ENCODE data around the gene DHRSX.
"Not testable (repeated sequence)": the region's sequence is repeated elsewhere in the genome, so short reads cannot be mapped to it uniquely, and the experiment has no call there.

The DHRSX gene

DNA sequence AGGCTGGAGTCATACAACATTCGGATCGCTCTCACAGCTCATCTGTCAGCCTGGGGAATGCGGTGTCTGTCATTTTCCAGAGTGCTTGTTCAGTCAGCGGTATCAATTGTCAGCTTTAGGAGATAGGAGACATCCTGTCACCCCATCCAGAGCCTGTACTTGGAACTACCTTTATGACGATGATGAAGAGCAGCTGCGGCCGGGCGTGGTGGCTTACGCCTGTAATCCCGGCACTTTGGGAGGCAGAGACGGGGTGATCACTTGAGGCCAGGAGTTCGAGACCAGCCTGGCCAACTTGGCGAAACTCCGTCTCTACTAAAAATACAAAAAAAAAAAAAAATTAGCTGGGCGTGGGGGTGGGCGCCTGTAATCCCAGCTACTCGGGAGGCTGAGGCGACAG, 289.1 kb downstream of the DHRSX start:
- DNase-seq (ENCODE audit: low read depth) = not testable (repeated sequence)

DNA sequence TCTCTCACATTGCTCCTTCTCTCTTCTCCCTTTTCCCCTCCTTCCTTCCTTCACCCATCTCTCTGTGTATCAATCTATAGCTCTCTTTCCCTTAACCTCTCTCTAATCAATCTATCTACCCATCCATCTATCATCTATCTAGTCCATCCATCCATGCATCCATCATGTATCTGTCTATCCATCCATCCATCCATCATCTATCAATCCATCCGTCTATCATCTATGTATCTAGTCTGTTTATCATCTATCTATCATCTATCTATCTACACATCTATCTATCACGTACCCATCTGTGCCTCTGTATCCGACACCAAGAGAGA, 307.5 kb downstream of the DHRSX start:
- no peak for DNase-seq (ENCODE audit: low read depth)

DNA sequence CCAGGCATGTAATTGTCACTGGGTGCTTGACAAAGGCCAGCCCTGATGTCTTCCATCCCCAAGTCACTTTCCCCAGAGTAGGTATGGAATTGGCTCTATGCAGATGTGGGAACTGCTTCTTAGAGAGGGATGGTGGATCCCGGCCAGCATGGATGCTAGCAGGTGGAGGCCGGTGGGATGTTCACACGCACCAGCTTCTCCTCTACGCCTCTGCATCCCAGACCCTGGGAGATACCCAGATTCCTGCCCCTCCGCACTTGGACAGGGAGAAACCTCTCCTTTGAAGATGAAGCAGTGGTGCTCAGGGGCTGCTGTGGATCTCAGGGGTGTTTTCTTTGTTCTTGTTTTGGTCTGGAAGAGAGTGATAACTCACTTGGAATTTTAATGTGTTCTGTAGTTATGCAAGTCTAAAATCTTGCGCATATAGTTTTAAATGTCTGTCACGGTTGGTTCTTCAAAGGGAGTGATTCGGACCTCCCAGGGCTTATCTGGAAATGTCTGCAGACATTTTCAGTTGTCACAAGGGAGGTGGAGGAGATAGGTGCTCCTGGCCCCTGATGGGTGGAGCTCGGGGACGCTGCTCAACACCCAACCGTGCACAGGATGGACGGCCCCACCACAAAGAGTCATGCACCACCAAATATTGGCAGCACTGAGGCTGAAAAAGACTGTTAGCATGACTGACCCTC, 308.0 kb downstream of the DHRSX start:
- no peak for DNase-seq (ENCODE audit: low read depth)

DNA sequence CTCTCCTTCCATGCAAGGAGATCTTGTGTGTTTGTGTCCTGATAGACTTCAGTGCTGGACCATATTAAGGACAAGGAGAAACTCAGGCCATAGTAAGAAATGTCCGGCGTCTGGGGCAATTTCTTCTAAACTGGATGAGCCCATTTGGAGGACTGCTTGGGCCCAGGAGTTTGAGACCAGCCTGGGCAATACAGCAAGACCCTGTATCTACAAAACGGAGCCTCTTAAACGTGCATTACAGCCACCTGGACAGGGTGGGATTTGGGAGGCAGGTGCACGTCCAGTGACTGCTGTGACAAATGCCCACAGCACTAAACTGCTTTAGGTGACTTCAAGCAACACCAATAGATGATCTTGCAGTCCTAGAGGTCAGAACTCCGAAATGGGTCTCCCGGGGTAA, 311.9 kb downstream of the DHRSX start:
- no peak for DNase-seq (ENCODE audit: low read depth)

DNA sequence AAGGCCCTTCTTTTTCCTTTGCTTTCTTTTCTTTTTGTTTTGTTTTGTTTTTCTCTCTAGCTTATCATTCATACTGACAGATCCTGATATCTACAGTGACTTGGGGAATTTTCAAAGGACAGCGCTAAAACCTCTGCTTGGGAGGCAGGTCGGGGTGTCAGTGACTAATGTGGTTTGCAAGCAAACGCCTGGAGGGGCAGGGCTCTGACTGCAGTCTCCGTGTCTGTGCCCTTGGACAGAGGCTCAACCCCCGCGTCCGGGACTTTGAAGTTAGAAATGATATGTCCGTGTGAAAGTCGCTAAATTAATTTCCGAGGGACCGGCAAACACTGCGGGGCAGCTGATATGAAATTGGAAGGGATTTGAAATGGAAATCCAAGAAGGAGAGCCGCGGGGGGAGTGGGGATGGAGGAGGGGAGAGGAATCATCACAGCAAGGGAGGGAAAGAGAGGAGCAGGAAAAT, 312.4 kb downstream of the DHRSX start:
- no peak for DNase-seq (ENCODE audit: low read depth)

DNA sequence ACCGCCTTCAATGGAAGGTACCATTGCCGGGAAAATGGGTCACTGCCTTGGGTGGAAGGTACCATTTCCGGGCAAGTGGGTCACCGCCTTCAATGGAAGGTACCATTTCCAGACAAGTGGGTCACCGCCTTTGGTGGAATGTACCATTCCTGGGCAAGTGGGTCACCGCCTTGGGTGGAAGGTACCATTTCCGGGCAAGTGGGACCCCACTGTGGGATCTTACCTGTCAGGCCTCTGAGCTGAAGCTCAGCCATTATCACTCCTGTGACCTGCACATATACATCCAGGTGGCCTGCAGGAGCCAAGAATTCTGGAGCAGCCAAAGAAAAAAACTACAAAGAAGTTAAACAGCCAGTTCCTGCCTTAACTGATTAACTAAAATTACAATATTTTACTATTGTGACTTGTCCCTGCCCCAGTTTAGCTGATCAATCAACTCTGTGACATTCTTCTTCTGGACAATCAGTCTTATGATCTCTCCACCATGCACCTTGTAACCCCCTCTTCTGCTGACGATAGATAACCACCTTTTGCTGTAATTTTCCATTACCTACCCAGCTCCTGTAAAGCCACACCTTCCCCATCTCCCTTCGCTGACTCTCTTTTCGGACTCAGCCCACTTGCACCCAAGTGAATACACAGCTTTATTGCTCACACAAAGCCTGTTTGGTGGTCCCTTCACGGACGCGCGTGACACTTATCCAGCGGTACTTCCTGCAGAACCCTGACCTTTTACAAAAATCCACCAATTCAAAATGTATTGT, 313.2 kb downstream of the DHRSX start:
- no peak for DNase-seq (ENCODE audit: low read depth)

DNA sequence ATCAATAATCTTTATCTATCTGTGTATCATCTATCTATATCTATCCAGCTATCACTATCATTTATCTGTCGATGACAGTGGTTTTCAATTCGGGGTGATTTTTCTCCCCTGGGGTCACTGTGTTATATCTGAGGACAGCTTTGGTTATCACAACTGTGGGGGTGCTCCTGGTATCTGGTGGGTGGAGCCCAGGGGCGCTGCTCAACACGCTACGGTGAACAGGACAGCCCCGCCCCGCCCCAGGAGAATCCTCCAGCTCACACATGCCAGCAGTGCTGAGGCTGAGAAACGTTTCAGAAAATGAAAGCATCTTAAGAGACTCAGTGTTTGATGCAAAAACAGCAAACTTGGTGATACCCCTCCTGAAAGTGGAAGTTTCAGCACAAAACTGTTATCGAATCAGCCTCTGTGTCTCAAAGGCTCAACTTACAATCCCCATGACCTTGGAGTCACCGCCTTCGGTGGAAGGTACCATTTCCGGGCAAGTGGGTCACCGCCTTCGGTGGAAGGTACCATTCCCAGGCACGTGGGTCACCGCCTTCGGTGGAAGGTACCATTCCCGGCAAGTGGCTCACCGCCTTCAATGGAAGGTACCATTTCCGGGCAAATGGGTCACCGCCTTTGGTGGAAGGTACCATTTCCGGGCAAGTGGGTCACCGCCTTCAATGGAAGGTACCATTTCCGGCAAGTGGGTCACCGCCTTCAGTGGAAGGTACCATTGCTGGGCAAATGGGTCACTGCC, 315.3 kb downstream of the DHRSX start:
- no peak for DNase-seq (ENCODE audit: low read depth)

DNA sequence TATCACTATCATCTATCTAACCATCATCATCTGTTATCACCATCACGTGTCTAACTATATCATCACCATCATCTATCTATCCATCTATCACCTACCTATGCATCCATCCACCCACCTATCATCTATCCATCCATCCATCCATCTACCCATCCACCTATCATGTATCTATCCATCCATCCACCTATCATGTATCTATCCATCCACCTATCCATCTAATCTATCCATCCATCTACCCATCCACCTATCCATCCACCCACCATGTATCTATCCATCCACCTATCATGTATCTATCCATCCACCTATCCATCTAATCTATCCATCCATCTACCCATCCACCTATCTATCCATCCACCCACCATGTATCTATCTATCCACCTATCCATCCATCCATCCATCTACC, 316.7 kb downstream of the DHRSX start:
- no peak for DNase-seq (ENCODE audit: low read depth)

DNA sequence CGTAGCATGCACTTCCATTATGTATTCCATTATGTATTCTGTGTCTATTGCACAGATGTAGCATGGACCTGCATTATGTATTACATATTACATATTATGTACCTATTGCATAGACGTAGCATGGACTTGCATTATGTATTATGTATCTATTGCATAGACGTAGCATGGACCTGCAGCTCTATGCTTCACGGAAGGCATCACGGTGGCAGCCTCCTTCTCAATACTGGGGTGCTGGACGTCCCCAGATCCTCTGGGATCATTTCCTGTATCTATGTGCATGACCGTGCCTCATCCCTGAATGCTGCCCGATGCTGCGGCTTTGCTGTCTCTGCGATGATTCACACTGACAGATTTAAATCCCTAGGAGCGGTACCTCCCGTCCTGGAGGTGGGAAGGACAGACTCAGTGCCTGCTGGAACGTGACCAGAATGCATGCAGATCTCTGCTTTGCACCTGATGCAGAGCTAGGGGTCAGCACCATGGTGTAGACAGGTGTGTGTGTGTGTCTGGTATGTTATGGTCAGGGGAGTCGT, 317.5 kb downstream of the DHRSX start:
- no peak for DNase-seq (ENCODE audit: low read depth)

DNA sequence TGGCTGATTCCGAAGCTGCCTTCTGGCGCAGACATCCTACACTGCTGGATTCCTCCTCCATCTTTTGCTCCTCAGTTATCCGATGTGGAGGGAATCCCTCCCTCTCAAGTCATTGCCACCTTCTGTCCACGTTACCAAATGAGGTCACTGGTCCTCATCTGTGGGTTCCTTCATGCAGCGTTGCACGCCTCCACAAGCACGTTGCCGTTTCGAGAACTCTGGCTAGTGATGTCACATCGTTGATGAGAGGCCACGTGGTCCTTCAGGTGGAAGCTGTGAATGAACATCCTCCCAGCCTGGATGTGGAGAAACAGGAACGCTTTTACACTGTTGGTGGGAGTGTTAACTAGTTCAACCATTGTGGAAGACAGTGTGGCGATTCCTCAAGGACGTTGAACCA, 323.2 kb downstream of the DHRSX start:
- DNase-seq (ENCODE audit: low read depth) = no peak

DNA sequence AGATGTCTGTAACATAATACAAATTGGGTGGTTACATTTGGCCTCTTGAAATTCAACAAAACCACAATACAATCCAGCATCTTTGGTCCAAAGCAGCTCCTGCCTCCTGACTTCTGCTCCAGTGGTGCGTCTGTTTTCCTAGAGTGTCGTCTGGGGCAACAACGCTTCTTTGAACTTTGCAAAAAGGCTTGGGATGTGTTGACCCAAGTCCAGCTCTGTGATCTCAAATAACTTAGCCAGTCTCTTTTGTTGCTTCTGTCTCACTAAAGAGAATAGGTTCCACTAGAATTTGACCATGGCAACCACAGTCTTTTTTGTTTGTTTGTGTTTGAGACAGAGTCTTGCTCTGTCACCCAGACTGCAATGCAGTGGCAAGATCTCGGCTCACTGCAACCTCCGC, 324.0 kb downstream of the DHRSX start:
- DNase-seq (ENCODE audit: low read depth) = no peak

DNA sequence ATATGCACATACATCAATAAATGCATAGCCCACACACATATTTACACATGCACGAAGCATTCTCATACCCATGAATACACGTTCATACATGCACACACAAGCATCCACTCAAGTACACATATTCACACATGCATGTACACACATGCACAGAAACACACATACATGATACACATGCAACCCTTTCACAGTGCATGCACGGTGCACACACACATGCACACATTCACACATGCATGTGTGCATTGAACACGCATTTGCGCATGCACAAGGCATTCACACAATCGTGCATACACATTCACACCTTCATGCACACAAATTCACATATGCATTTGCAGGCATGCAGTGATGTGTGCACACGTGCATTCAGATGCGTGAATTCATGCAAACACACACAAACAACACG, 324.5 kb downstream of the DHRSX start:
- DNase-seq (ENCODE audit: low read depth) = no peak

DNA sequence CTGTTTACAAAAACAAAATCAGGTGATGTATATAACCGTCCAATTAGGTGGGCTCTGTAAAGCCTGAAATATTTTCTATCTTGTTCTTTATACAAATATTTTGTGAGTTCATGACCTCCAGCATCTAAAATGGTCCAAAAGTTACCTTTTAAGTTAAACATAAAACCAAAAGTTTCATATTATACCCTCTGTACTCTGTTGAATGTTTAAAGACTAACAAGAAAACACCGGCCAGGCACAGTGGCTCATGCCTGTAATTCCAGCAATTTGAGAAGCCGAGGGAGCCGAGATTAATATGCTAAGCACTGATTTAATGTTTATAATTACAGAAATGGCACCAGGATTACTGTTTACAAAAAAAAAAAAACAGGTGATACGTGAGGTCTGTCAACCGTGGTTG, 328.4 kb downstream of the DHRSX start:
- no peak for DNase-seq (ENCODE audit: low read depth)
